IPS-NIHi7 (cell line): ENCODE data around the gene IFI35.
"Not testable (repeated sequence)": the region's sequence is repeated elsewhere in the genome, so short reads cannot be mapped to it uniquely, and the experiment has no call there.

Experiments used
- DNase-seq: peaks from one replicate; pipeline ENCODE4 v3.0.0; 2012; ENCODE audit warnings: mixed read lengths; ENCODE audit errors: extremely low spot score

The IFI35 gene

GRCh38 chr17:42997984-42998938 lies 8.3 kb upstream of the IFI35 start, which contains the start of gene RPL27:
Gene RPL27, plus strand, starts transcription at chr17:42998419. Its CDS starts 332 bp downstream, at chr17:42998751.
- DNase-seq: peak; percentile 95

- DNase-seq: no peak
These were observed 7.5 kb upstream of the IFI35 start for GRCh38 chr17:42999003-42999525.

- not testable (repeated sequence) for DNase-seq
These were observed 5.7 kb upstream of the IFI35 start for GRCh38 chr17:43000894-43001293.

- DNase-seq: no peak
These were observed 2.9 kb upstream of the IFI35 start for GRCh38 chr17:43003542-43004172.

GRCh38 chr17:43010667-43011308 lies 4.2 kb downstream of the IFI35 start:
- no peak for DNase-seq

- DNase-seq: no peak
These were observed 5.3 kb downstream of the IFI35 start for GRCh38 chr17:43011728-43012472.

- DNase-seq: peak; percentile 3
These were observed 6.7 kb downstream of the IFI35 start for GRCh38 chr17:43013296-43013695.

GRCh38 chr17:43014020-43014648 lies 7.5 kb downstream of the IFI35 start:
- DNase-seq: no peak

GRCh38 chr17:43014649-43015542 lies 8.3 kb downstream of the IFI35 start:
- peak; percentile 7 for DNase-seq

GRCh38 chr17:43015579-43015978 lies 9.0 kb downstream of the IFI35 start:
- peak; percentile 11 for DNase-seq

- DNase-seq: no peak
These were observed 9.6 kb downstream of the IFI35 start for GRCh38 chr17:43016216-43016615.

- peak; percentile 16 for DNase-seq
These were observed 11.6 kb downstream of the IFI35 start for GRCh38 chr17:43018008-43018853.

- DNase-seq: no peak
These were observed 12.3 kb downstream of the IFI35 start for GRCh38 chr17:43018932-43019331.

- peak; percentile 3 for DNase-seq
These were observed 12.8 kb downstream of the IFI35 start for GRCh38 chr17:43019418-43019817.

- DNase-seq: peak; percentile 9
These were observed 13.5 kb downstream of the IFI35 start for GRCh38 chr17:43020030-43020621.

- peak; percentile 64 for DNase-seq
These were observed 14.5 kb downstream of the IFI35 start for GRCh38 chr17:43020789-43021740.
